NCI-H2196 treated with DMSO at 0.1 percent for 48 hours (cell line): ENCODE data around the gene BCL10.
"Not testable (repeated sequence)": the region's sequence is repeated elsewhere in the genome, so short reads cannot be mapped to it uniquely, and the experiment has no call there.

Experiments
- DNase-seq: peaks from one replicate; lab custom pipeline; 2025; ENCODE audit not compliant: unreplicated experiment; lab: John Stamatoyannopoulos, UW

The BCL10 gene

DNA sequence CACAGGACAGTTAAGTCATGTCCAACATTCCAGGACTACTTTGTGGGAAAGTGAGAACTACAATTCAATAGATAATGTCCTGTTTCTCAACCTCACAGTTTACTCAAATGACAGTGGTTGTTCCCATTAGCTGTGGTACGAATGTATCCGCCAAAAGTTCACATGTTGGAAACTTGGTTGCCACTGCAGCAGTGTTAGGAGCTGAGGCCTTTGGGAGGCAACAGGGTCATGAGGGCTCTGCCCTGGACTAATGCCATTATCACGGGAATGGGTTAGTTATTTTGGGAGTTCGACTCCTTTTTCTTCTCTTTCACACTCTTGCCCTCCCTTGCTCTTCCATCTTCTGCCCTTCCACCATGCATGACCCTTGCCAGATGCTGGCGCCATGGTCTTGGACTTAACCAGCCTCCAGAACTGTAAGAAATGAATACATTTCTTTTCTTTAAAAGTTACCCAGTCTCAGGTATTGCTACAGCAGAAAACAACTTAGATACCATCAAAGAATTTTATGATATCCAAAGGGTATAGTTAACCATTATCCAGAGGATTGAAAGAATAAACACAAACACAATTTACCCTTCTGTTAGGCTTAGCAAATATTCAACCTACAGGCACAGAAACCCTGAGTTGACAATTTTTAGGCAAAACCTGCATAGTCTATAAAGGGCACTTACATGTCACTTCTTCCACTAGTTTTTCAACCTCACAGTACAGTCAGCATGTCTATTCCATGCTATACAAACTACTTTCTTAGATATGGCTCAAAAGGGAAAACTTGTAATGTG is 7.4 kb downstream of the BCL10 start:
- no peak for DNase-seq

DNA sequence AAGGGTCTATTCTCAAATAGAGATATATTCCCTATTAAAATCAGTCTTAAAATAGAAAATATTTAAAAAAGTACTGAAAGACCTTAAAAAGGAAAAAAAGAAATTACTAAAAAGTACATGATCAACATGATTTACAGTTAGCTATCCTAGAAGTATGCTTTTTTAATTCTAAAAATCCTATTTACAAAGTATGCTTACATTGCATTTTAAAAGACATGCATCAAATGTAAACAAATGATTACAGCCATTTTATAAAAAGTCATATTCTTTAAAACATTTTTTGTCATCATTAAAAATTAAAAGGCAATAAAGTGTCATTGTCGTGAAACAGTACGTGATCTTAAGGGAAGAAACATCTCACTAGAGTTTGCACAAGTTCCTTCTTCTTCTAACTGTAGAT is 9.1 kb downstream of the BCL10 start:
- no peak for DNase-seq

DNA sequence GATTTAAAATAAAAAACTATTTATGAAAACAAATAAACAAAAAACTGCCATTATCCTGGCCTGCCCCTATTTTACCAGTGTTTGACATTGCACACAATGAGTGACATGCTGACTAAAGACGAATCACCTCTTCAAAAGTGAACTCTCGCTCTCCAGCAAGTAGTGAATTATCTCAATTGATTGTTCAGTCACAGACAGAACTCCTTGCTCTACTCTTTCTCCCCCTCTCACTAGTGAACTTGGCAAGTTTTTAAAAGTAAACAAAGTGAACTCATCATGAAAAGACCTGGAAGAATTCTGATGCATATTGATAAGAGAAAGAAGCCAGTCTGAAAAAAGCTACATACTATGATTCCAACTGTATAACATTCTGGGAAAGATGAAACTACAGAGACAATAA is 12.3 kb downstream of the BCL10 start:
- DNase-seq: no peak

GRCh38 chr1:85262985-85263384 is 13.4 kb downstream of the BCL10 start:
- DNase-seq: no peak

GRCh38 chr1:85259912-85260274 is 16.5 kb downstream of the BCL10 start:
- peak; percentile 9 for DNase-seq

DNA sequence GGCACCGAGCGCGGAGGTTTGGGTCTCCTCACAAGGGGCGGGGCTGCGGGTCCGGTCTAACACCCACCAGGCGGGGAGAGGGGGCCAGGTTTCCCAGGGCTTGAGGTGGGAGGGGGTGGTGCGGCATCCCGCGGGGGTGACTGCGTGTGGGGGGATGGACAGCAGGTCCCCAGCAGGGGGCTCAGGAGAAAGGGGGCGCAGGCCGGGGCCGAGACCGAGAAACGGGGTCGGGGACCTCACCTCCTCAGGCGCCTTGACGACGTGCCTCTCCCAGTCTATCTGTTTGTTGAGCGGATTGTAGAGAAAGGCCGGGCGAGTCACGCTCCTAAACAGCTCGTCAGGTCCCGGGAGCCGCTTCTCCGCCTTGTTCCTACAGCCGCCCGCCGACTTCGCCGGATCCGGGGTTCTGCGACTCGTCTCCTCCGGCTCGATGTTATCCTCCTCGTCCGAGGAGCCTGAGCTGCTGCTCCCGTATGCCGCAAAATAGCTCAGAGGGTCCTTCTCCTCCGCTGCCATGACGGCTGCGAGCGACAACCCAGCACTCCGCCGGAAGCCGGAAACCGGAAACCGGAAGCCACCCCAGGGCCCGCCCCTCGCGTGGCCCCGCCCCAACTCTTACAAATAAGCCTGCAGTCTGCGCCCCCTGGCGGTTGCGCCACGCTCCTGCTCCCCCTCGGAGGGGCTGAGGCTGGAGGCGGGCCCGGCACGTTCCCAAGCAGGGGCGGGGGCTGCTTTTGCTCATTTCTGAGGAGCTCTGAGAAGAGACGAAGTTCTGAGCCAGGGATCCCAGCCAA is 17.1 kb downstream of the BCL10 start, which contains the start of gene C1orf52:
Gene C1orf52 (minus strand): TSS at position 545 of the 794 bp plus-strand sequence. CDS start 29 bp downstream, at position 516.
- peak; percentile 85 for DNase-seq

- DNase-seq: no peak
These were observed 17.8 kb downstream of the BCL10 start for GRCh38 chr1:85258536-85259117.

GRCh38 chr1:85249042-85249441 is 27.4 kb downstream of the BCL10 start:
- DNase-seq: not testable (repeated sequence)

DNA sequence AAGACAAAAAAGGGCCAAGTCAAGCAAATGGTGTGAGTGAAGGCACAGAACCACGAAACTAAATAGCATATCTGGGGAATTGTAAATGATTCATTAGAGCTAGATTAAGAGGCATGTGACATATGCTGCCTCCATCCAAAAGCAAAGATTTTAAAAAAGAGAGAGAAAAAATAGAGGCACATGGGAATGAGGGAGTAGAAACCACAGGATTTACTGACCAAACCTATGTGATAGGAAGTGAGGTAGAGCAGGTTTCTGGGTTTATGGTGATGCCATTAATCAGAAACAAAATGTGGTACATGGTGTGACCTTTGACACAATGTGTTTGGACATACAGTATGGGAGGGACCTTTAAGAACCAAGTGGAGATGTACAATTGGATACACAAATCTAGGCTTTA is 30.5 kb downstream of the BCL10 start:
- DNase-seq: no peak

DNA sequence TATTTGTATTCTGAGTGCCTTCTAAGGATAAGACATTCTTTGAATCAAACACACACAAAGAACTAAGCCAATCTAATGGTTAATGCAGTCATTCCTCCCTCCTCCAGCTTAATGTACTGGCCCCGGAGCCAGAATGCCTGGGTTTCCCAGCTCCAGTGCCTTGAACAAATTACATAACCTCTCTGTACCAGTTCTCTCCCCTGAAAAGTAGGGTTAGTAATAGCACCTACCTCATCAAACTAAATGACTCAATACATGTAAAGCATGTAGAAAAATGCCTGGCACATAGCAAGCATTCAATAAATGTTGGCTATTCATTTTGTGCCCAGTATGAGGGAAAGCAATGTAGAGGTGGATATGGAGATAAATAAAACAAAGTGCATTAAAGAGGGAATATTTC is 31.0 kb downstream of the BCL10 start:
- DNase-seq: no peak

DNA sequence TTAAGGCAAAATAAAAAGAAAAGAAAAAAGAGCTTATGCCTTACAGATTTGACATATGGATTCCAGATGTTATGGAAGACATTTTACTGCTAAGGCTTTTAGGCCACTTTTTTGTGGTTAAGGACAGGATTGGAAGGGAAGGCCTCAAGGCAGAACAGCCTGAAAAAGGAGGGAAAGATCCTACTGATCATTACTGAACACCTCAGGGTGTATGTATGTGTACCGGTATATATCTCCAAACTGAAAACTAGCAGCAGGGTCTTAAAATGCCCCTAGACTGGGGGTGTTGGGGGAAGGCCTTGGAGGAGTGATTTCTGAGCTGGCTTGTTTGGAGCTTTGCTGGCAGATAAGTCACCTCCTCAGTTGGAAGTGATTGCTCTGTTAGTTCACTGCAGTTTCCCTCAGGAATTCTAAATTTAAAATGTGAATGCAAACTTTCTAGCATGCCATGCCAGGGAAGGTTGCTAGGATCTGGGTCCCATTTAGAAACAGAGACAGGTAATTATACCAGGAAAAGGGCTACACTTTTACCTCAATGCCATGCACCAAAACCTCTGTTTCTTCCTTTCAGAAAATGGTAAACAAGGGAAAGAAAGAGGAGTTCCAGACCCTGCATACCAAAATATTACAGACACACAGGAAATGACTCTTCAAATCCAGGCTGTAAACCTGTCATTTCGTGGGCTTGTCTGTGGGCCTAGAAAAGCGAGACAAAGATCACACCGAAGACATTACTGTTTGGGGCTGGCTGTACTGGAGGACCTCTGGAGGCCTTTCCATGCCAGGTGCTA is 32.0 kb downstream of the BCL10 start:
- no peak for DNase-seq

- DNase-seq: no peak
These were observed 33.1 kb downstream of the BCL10 start for GRCh38 chr1:85243372-85243771.

GRCh38 chr1:85240643-85241042 is 35.8 kb downstream of the BCL10 start:
- no peak for DNase-seq

- DNase-seq: peak; percentile 18
These were observed 36.2 kb downstream of the BCL10 start for GRCh38 chr1:85240174-85240601.

DNA sequence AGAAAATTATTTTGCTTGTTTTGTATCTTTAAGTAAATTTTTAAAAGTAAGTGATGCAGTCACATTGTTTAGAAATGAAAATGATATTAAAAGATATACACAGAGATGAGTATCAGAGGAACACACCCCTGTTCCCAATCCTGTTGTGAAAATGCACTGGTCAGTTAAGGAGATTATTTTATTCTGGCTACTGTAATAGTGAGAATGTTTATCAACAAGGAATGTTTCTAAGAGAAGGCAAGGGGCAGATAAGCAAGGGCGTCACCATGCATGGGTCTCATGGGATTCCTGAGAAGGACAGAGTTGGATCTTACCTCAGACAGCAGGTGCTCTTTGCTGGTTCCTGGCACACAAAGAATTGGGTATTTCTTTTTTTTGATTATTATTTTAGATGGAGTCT is 38.8 kb downstream of the BCL10 start:
- DNase-seq: no peak

DNA sequence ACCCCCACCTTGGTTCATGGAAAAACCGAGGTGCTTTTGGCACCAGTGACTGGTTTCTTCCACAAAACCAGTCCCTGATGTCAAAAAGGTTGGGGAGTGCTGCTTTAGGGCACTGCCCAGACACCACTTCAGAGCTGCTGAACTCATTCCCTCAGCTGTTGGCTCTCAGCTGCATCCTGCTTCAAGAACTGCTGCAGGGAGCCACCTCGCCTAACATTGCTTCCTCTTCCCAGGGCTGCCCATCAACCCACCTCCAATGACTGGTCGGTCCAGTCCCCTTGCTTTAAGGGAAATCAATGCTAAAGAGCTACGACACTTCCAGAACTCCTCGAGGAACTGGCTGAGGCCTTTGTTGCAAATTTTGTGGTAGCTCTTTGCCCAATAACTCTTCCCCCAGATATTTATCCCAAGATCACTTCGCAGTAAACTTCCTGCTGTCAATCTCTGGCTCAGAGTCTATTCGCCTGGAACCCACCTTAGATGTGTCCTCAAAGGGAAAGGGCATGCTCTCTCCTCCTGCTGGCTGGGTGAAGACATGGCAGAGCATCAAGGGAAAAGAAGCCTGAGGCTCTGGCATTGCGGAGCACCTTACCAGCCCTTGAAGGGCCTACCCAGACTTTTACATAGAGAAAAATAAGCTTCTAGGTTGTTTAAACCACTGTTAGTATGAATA is 46.0 kb downstream of the BCL10 start:
- DNase-seq: no peak

- DNase-seq: no peak
These were observed 46.8 kb downstream of the BCL10 start for GRCh38 chr1:85229574-85230097.

- no peak for DNase-seq
These were observed 47.5 kb downstream of the BCL10 start for GRCh38 chr1:85228972-85229371.

GRCh38 chr1:85225624-85226380 is 50.6 kb downstream of the BCL10 start:
- no peak for DNase-seq
